ENCODE results near the gene KCMF1.

Gene KCMF1

DNA sequence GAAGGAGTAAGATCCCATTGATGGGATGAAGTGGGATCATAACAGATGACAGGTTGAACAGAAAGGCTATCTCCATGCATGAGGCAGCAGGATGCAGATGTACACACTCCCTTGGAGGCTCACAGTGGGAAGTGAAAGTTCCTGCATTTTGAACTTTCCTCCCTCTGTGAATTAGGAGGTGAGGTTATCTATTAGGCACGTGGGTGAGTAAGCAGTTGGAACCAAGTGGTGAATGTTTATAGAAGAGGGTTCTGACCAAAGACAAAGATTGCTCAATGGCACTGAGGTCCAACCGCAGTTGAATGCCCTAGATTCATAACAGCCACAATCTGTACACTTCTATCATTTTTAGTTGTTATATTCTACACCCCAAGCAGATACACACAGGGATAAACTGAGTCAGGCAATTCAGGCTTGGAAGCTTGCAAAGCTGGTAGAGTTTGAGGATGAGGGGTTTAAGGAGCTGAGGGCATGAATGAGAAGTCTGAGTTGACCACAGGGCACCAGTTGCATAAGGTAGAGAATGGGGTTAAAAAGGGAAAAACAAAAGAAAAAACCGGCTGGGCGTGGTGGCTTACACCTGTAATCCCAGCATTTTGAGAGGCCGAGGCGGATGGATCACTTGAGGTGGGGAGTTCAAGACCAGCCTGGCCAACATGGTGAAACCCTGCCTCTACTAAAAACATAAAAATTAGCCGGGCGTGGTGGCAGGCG lies 7.1 kb upstream of the KCMF1 start:
- no peak overlapping the region for H3K4me3 Mint-ChIP-seq
- H3K27ac Mint-ChIP-seq, result peak overlapping the region; percentile 31
- peaks cover 81% of the 10 kb centered on the region for H3K36me3 Mint-ChIP-seq (ENCODE audit: low read depth)
- peaks cover 49% of the 10 kb centered on the region for H3K4me1 Mint-ChIP-seq (ENCODE audit: low read depth)
- DNase-seq, result no peak
- H3K27me3 Mint-ChIP-seq, result no peaks in the 10 kb centered on the region
- no peaks in the 10 kb centered on the region for H3K9me3 Mint-ChIP-seq

DNA sequence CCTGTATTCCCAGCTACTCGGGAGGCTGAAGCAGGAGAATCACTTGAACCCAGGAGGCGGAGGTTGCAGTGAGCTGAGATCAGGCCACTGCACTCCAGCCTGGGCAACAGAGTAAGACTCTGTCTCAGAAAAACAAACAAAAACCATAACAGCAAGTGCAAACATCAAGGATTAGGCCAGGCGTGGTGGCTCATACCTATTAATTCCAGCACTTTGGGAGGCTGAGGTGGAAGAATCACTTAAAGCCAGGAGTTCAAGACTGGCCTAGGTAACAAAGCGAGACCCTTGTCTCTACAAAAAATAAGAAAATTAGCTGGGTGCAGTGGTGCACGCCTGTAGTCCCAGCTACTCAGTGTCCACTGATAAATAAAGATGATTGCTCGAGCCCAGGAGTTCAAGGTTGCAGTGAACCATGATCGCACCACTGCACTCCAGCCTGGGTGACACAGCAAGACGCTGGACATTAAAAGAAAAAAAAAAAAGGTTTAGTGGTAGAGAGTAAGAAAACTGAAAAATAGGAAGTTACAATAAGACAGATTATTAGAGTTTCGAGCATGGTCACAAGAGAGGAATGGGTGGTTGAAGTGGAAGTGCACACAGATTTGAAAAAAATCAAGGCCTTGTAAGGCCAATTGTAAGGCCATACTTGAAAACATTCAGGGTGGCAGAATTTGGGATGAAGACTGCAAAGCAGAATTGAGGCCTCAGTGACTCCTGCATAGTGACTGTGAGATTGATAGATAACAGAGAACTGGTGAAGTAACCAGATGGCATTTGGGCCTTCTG lies 6.4 kb upstream of the KCMF1 start:
- Mint-ChIP-seq H3K4me1 (ENCODE audit: low read depth) (peaks cover 45% of the 10 kb centered on the region), H3K27ac (no peak overlapping the region), H3K27me3 (no peaks in the 10 kb centered on the region), H3K9me3 (no peaks in the 10 kb centered on the region), H3K36me3 (ENCODE audit: low read depth) (peaks cover 81% of the 10 kb centered on the region), H3K4me3 (no peak overlapping the region)
- DNase-seq, result no peak

DNA sequence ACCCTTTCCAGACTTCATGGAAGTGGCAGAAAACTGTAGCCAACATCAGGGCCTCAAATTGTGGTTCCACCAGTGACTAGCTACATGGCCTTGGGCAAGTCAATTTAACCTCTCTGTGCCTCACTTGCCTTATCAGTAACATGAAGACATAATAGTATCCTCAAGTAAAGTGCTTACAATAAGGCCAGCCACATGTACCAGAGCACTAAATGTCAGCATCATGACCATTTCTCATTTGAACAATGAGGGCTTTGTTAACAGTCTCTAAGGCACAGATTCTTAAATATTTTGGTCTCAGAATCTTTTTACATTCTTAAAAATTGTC lies 5.8 kb upstream of the KCMF1 start:
- Mint-ChIP-seq H3K4me3 (no peak overlapping the region), H3K27me3 (no peaks in the 10 kb centered on the region), H3K9me3 (no peaks in the 10 kb centered on the region), H3K36me3 (ENCODE audit: low read depth) (peaks cover 84% of the 10 kb centered on the region), H3K4me1 (ENCODE audit: low read depth) (peaks cover 45% of the 10 kb centered on the region), H3K27ac (no peak overlapping the region)
- no peak for DNase-seq

DNA sequence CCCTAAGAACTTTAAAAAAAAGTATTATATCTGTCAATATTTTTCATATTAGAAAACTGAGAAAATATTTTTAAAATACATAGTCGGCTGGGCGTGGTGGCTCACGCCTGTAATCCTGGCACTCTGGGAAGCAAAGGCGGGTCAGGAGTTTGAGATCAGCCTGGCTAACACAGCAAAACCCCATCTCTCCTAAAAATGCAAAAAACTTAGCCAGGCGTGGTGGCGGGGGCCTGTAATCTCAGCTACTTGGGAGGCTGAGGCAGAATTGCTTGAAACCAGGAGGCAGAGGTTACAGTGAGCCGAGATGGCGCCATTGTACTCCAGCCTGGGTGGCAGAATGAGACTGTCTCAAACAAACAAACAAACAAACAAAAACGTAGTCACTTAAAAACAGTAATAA lies 5.1 kb upstream of the KCMF1 start:
- H3K27me3 Mint-ChIP-seq, result no peaks in the 10 kb centered on the region
- H3K9me3 Mint-ChIP-seq, result no peaks in the 10 kb centered on the region
- peaks cover 45% of the 10 kb centered on the region for H3K4me1 Mint-ChIP-seq (ENCODE audit: low read depth)
- H3K4me3 Mint-ChIP-seq, result no peak overlapping the region
- no peak for DNase-seq
- H3K36me3 Mint-ChIP-seq (ENCODE audit: low read depth), result peaks cover 83% of the 10 kb centered on the region
- H3K27ac Mint-ChIP-seq, result no peak overlapping the region

DNA sequence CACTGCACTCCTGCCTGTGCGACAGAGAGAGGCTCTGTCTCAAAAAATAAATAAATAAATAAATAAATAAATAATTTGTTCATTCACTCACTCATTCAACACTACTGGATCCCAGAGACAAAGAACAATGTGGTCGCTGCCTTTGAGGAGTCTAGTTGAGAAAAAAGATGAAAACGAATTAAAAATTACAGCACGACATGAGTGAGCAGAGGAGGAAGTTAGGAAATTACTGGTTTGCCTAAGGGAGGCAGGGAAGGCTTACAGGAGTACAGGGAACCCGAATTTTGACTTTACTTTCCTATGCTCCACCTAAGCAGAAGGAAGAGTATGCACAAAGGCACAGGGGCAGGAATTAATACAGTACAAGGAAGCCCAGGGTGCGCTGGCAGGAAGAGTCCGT lies 4.2 kb upstream of the KCMF1 start:
- no peaks in the 10 kb centered on the region for H3K9me3 Mint-ChIP-seq
- H3K4me3 Mint-ChIP-seq, result no peak overlapping the region
- H3K27me3 Mint-ChIP-seq, result no peaks in the 10 kb centered on the region
- H3K4me1 Mint-ChIP-seq (ENCODE audit: low read depth), result peaks cover 43% of the 10 kb centered on the region
- DNase-seq, result no peak
- H3K36me3 Mint-ChIP-seq (ENCODE audit: low read depth), result peaks cover 77% of the 10 kb centered on the region
- H3K27ac Mint-ChIP-seq, result peak overlapping the region; percentile 83

DNA sequence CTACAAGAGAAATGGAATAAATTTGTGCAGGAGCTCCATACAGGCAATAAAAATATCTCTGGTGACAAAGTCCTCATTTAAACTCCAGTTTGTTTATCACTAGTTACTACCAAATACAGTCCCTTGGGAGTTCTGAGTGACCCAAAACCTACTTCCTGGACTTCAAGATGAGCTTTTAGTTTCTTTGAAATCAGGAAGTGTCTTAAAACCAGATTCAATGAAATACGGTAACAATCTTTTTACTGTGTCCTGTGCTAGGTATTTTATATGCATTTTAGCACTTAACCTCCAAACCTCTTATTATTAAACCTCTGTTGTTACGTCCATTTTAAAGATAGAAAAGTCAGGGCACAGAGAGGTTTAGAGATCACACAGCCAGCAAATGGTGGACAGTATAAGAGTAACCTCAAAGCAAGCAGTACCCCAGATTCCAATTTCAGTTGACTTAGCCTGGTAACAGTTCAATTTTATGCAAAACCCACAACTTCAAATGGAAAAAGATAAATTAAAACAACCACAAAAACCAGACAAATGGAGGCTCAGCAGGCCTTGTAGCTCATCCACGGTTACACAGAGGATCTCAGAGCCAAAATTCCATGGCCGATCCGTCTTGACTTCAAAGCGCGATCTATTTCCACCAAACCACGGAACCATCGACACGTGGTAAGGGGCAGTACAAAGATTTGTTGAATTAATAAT lies 1.3 kb upstream of the KCMF1 start:
- DNase-seq, result no peak

DNA sequence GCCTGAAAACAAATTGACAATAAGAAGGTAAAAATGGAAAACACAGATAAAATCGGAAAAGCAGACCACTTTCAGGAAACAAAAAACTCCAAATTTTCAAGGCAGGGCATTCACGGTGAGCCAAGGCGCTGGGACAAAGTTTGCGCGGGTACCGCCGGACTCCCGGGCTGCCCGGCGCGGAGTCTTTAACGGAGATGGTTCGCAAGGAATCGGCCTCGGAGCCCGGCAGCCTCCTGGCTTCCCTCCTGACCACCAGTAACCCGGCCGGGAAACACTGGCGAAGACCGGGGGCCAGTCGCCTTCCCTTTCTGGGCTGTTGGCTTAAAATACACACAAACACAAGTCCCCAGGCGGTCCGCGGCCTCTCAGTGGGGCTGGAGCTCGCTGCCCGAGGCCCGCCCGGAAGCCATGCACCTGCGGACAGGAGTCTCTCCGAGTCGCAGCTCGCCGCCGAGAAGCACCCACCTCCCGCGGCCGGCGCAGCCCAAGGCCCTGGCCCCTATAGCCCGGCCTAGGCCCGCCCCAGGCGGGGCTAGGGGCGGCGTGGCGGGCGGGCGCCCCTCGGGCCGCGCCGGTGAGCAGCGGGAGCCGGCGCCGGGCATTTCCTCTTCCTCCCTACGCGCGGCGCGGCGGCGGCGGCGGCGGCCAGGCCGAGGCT lies 622 bp upstream of the KCMF1 start:
- DNase-seq, result peak; percentile 80
- H3K4me1 Mint-ChIP-seq (ENCODE audit: low read depth), result peaks cover 42% of the 10 kb centered on the region
- no peaks in the 10 kb centered on the region for H3K9me3 Mint-ChIP-seq
- no peaks in the 10 kb centered on the region for H3K27me3 Mint-ChIP-seq
- peaks cover 65% of the 10 kb centered on the region for H3K36me3 Mint-ChIP-seq (ENCODE audit: low read depth)
- H3K27ac Mint-ChIP-seq, result peak overlapping the region; percentile 100
- peak overlapping the region; percentile 97 for H3K4me3 Mint-ChIP-seq

More for the DNA sequence above, 1.3 kb upstream of the KCMF1 start:
- H3K9me3 Mint-ChIP-seq, result no peaks in the 10 kb centered on the region
- no peaks in the 10 kb centered on the region for H3K27me3 Mint-ChIP-seq
- peaks cover 66% of the 10 kb centered on the region for H3K36me3 Mint-ChIP-seq (ENCODE audit: low read depth)
- peak overlapping the region; percentile 97 for H3K4me3 Mint-ChIP-seq
- peaks cover 43% of the 10 kb centered on the region for H3K4me1 Mint-ChIP-seq (ENCODE audit: low read depth)
- H3K27ac Mint-ChIP-seq, result peak overlapping the region; percentile 100

DNA sequence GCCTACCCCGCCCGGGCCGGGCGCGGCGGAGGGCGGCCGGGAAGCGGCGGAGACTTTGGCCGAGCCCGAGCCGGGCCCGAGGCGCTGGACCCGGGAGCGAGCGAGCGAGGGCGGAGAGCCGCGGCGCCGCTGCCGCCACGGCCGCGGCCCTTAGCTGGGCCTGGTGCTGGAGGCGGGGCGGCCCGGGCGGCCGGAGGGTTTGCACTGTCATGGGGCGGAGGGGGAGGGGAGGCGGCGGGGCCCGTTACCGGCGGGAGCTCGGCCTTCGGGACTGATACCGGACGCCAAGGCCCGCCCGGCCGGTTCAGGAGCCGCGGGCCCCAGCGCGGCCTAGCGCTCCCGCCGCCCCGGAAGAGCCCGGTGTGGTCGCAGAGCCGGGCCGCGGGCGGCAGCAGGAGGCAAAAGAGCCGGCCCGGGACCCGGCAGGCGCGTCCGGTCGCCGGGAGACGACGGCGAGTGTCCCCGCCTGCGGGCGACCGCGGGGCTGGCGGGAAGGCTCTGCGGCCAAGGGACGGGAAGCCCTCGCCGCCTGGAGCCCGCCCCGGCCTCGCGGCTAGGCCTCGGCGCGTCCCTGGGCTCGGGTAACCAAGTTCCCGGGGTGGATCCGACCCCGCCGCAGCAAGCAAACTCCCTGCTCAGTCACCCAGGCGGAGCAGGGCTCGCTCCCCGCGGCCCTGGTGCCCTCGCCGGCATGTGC lies 697 bp downstream of the KCMF1 start:
- Mint-ChIP-seq H3K9me3 (no peaks in the 10 kb centered on the region), H3K27me3 (no peaks in the 10 kb centered on the region), H3K27ac (peak overlapping the region; percentile 95), H3K4me1 (ENCODE audit: low read depth) (peaks cover 50% of the 10 kb centered on the region), H3K36me3 (ENCODE audit: low read depth) (peaks cover 65% of the 10 kb centered on the region), H3K4me3 (peak overlapping the region; percentile 84)
- DNase-seq, result peak; percentile 80

DNA sequence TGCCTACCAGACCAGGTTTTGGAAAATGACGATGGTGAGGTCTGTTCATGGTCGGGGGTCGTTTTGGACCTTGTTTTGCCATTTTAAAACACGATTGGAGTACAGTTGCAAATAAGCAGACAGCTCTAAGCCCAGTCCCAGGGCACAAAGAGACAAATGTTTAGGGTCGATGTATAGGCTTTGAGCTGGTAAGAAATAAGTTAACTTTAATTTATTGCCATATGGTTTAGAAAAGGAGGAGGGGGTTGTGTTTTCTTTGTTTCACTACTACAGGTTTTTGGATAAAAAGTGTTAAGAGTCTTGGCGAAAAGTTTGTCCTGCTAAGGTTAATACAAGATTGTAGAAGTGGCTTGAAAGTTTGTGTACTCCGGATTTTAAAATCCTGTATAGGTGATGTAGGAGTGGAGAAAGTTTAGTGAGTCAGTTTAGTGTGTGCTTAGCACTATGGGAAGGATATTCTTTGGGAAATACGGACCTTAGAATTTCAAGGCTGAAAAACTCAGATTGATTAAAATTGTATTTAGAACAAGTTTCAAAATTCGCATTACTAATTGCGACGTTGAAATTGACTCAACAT lies 1.3 kb downstream of the KCMF1 start:
- DNase-seq, result no peak
- Mint-ChIP-seq H3K9me3 (no peaks in the 10 kb centered on the region), H3K27me3 (no peaks in the 10 kb centered on the region), H3K4me3 (peak overlapping the region; percentile 84), H3K4me1 (ENCODE audit: low read depth) (peaks cover 51% of the 10 kb centered on the region), H3K36me3 (ENCODE audit: low read depth) (peaks cover 64% of the 10 kb centered on the region), H3K27ac (peak overlapping the region; percentile 95)

DNA sequence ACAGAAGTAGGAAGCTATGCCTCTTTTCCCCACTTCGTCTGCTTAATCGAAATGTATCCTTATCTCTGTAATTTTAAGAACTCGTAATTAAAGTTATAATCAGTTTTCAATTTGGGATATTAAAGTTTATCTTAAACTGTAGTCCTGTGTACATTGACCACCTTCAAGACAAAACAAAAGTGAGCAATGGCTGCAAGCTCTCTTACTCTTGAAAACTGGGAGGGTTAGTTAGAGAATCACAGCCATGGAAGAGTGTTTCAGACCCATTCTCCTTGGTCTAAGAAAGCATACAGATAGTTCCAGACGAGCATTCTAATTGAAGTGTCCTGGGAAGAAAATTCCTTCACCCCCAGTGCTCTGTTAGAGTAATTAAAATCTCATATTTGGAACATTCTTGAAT lies 2.0 kb downstream of the KCMF1 start:
- Mint-ChIP-seq H3K4me3 (peak overlapping the region; percentile 84), H3K4me1 (ENCODE audit: low read depth) (peaks cover 52% of the 10 kb centered on the region), H3K27ac (peak overlapping the region; percentile 95), H3K27me3 (no peaks in the 10 kb centered on the region), H3K36me3 (ENCODE audit: low read depth) (peaks cover 68% of the 10 kb centered on the region), H3K9me3 (no peaks in the 10 kb centered on the region)
- DNase-seq, result no peak

DNA sequence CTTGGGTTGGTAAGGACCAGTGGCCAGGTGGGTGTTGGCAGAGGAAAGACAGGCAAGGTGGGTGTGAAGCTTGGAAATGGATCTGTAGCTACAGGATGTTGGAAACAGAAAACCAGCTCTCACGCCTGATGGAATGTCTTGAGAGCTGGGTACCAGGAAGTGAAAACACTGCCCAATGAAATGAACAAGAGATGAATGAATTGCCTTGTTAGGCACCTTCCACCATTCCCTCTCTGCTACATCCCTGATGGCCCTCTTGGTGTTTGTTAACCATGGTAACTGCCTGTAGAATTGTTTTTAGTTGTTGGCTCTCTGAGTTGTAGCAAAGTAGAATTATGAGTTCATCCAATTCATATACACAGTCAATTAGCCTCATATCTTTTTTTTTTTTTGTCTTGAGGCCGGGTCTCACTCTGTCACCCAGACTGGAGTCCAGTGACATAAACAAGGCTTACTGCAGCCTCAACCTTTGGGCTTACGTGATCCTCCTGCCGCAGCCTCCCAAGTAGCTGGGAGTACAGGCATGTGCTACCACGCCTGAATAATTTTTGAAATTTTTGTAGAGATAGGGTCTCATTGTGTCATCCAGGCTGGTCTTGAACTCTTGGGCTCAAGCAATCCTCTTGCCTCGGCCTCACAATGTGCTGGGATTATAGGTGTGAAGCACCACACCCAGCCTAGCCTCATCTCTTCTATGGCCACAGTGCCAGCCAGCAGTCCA lies 9.5 kb downstream of the KCMF1 start:
- Mint-ChIP-seq H3K4me3 (no peak overlapping the region), H3K4me1 (ENCODE audit: low read depth) (peaks cover 60% of the 10 kb centered on the region), H3K36me3 (ENCODE audit: low read depth) (peaks cover 52% of the 10 kb centered on the region), H3K27me3 (no peaks in the 10 kb centered on the region), H3K9me3 (no peaks in the 10 kb centered on the region), H3K27ac (peak overlapping the region; percentile 72)
- no peak for DNase-seq

DNA sequence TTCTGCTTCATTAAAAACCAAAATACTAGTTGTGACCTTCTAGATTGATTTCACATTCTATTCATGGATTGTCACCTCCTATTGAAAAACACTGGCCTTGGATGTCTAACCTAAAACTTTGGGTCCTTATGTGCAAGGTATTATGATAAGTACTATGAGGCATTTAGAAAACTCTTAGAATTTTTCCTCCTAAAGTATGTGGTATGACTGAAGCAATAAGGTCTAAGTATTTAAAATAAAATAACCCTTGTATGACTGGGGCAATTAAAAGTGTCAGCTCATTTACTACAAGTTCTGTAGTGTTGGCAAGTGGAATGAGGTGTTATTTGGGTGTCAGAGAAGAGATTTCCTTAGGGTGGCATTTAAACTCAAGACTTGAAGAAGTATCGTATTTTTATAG lies 15.1 kb downstream of the KCMF1 start:
- Mint-ChIP-seq H3K9me3 (no peaks in the 10 kb centered on the region), H3K4me1 (ENCODE audit: low read depth) (peaks cover 42% of the 10 kb centered on the region), H3K36me3 (ENCODE audit: low read depth) (peaks cover 26% of the 10 kb centered on the region)

DNA sequence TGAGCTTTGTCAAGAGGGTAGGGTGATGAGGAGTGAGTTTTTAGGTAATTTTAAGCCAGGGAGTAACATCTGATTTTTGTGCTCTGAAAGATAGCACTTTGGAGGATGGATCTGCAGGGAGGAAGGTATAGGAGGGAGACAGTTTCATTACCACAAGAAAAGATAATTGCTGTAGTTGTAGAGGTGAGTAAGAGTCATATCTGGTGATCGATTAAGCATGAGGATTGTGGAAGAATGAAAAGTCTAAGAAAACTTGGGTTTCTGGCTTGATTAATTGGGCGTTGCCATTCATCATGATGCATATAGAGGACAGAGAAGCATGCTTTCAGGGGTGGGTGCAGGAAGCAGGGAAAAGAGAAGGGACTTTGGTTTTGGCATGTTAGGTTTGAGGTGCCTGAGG lies 18.5 kb downstream of the KCMF1 start:
- Mint-ChIP-seq H3K27me3 (no peaks in the 10 kb centered on the region), H3K36me3 (ENCODE audit: low read depth) (peaks cover 21% of the 10 kb centered on the region), H3K4me1 (ENCODE audit: low read depth) (peaks cover 38% of the 10 kb centered on the region), H3K4me3 (no peak overlapping the region), H3K27ac (no peak overlapping the region), H3K9me3 (no peaks in the 10 kb centered on the region)
- no peak for DNase-seq

More for the DNA sequence above, 15.1 kb downstream of the KCMF1 start:
- no peaks in the 10 kb centered on the region for H3K27me3 Mint-ChIP-seq
- DNase-seq, result no peak
- H3K27ac Mint-ChIP-seq, result peak overlapping the region; percentile 65
- H3K4me3 Mint-ChIP-seq, result no peak overlapping the region

Measured in activated T-cell treated with anti-CD3 and anti-CD28 coated beads, Interleukin-2, amount 50 U/mL, for 24 hours (primary cell).